ENCODE data around the gene KDM7A. TPM values are rescaled to one million over a fixed set of nuclear protein-coding genes. Genes with fewer than 3 reads are reported as not detected.

KDM7A gene
- polyA plus RNA-seq, 1 experiment: 3.8 TPM

DNA sequence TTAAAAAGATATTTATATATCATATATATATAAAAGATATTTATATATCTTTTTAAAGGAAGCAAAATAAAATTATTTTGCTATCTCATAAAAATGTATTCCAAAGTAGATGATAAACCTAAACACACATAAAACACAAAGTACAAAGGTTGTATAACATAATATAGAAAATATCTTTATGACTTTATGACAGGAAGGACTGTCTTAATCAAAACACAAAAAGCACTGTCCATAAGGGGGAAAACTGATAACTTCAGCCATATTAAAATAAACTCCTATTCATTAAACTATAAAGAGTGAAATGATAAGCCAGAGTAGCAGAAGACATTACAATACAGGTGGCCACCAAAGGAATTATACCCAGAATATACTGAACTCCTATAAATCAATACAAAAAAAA, 34.8 kb downstream of the KDM7A start:
- Histone ChIP-seq H3K27me3 (ENCODE audit: control insufficient read depth, insufficient read depth, low read length) (no peaks in the 10 kb centered on the region), H3K4me3 (ENCODE audit: low read depth, low read length) (no peak overlapping the region), H3K27ac (ENCODE audit: low read depth, low read length) (no peak overlapping the region), H3K9me3 (ENCODE audit: control insufficient read depth, insufficient read depth, low read length) (peaks cover 4% of the 10 kb centered on the region; the same call in 1 of the 2 replicates)
- TF ChIP-seq, protein P1, sequence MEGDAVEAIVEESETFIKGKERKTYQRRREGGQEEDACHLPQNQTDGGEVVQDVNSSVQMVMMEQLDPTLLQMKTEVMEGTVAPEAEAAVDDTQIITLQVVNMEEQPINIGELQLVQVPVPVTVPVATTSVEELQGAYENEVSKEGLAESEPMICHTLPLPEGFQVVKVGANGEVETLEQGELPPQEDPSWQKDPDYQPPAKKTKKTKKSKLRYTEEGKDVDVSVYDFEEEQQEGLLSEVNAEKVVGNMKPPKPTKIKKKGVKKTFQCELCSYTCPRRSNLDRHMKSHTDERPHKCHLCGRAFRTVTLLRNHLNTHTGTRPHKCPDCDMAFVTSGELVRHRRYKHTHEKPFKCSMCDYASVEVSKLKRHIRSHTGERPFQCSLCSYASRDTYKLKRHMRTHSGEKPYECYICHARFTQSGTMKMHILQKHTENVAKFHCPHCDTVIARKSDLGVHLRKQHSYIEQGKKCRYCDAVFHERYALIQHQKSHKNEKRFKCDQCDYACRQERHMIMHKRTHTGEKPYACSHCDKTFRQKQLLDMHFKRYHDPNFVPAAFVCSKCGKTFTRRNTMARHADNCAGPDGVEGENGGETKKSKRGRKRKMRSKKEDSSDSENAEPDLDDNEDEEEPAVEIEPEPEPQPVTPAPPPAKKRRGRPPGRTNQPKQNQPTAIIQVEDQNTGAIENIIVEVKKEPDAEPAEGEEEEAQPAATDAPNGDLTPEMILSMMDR (IDR thresholded peaks at IDR 0.05; ENCODE audit: low read depth, low read length): no peak
- POLR2A ChIA-PET: no interaction called here
- CTCF ChIA-PET: no interaction called here
- no peak for DNase-seq (ENCODE audit: low read depth, low spot score)

DNA sequence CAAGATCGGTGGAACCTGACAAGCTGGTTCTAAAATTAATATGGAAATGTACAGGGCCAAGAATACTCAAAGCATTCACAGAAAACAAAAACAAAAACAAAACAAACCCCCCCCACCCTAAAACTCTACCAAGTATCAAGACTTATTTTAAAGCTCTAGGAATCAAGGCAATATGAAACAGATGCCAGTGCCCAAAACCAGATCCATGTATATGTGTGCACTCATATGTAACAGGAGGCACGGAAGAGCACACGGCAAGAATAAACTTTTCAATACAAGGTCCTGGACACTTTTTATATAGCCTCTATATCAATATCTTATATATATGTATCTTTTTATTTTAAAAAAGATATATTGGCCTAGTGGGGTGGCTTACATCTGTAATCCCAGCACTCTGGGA, 35.5 kb downstream of the KDM7A start:
- CTCF ChIA-PET: interaction anchor here (0.8 kb wide), 1 partner anchor 135 kb away, joined by 3 read pairs; no protein-coding TSS in a partner anchor
- POLR2A ChIA-PET: no interaction called here
- Histone ChIP-seq H3K9me3 (ENCODE audit: control insufficient read depth, insufficient read depth, low read length) (peaks cover 4% of the 10 kb centered on the region; the same call in 1 of the 2 replicates), H3K27ac (ENCODE audit: low read depth, low read length) (no peak overlapping the region), H3K27me3 (ENCODE audit: control insufficient read depth, insufficient read depth, low read length) (no peaks in the 10 kb centered on the region), H3K4me3 (ENCODE audit: low read depth, low read length) (no peak overlapping the region)
- TF ChIP-seq, protein P1 (IDR thresholded peaks at IDR 0.05; ENCODE audit: low read depth, low read length): no peak
- no peak for DNase-seq (ENCODE audit: low read depth, low spot score)

DNA sequence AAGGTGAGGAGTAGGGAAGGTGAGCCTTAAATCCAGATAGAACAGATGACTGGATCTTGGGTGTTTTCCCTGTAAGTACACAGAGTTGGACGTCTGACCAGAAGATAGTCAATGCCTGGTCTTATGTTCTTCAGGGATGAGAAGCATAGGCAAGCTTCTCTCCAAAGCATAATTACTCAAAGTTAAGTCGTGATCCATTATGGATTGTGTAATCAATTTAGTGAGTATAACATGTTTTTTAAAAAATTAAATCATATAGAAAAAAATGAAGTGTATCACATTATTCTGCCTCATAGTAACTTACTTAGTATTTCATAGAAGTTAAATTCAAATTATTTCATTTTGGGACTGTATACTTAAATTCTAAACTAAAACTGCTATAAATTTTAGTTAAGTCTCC, 39.7 kb downstream of the KDM7A start:
- Histone ChIP-seq H3K9me3 (ENCODE audit: control insufficient read depth, insufficient read depth, low read length) (no peaks in the 10 kb centered on the region), H3K27ac (ENCODE audit: low read depth, low read length) (no peak overlapping the region), H3K27me3 (ENCODE audit: control insufficient read depth, insufficient read depth, low read length) (no peaks in the 10 kb centered on the region), H3K4me3 (ENCODE audit: low read depth, low read length) (no peak overlapping the region)
- TF ChIP-seq, protein P1 (IDR thresholded peaks at IDR 0.05; ENCODE audit: low read depth, low read length): no peak
- DNase-seq (ENCODE audit: low read depth, low spot score): no peak
- ChIA-PET CTCF (interaction anchor here (0.8 kb wide), 1 partner anchor 39 kb away, joined by 3 read pairs; no protein-coding TSS in a partner anchor), POLR2A (interaction anchor here (0.7 kb wide), 1 partner anchor 41 kb away, joined by 4 read pairs; no protein-coding TSS in a partner anchor)

DNA sequence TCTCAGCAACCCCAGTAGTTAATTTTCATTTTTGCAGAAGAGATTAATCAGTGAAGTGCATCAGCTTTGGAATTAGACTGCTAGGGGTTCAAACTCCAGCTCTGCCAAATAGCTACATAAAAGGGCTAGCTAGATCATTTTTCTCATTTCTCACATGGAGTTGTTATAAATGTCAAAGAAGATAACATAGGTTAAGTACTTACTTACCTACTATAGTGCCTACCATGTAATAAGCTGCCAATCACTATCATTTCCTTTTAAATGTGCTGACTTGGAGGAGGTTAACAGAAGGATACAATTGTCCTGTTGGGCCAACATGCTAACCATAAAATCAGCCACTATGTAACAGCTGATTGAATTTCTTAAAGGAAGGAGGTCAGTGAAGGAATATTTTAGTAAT, 40.7 kb downstream of the KDM7A start:
- no peaks in the 10 kb centered on the region for H3K9me3 ChIP-seq (ENCODE audit: control insufficient read depth, insufficient read depth, low read length)
- ChIA-PET POLR2A (no interaction called here), CTCF (no interaction called here)
- no peak overlapping the region for H3K4me3 ChIP-seq (ENCODE audit: low read depth, low read length)
- no peaks in the 10 kb centered on the region for H3K27me3 ChIP-seq (ENCODE audit: control insufficient read depth, insufficient read depth, low read length)
- TF ChIP-seq, protein P1 (IDR thresholded peaks at IDR 0.05; ENCODE audit: low read depth, low read length): no peak
- no peak overlapping the region for H3K27ac ChIP-seq (ENCODE audit: low read depth, low read length)
- DNase-seq (ENCODE audit: low read depth, low spot score): no peak

DNA sequence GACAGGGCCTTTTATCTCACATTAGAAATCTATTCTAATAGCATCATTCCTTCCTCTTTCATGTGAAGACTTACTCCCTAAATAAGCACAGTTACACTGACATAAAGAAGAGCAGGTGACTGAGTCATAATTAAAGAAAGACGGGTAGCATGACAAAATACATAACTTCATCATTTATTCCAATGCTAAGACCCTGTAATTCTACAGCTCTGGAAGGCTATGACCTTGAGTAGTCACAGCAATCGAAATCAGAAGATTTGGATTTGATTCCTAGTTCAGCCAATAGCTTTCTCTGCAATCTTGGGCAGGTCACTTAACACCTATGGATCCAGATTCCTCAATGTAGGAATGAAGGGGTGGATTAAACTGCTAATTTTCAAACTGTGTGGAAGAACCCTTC, 42.7 kb downstream of the KDM7A start:
- Histone ChIP-seq H3K4me3 (ENCODE audit: low read depth, low read length) (no peak overlapping the region), H3K9me3 (ENCODE audit: control insufficient read depth, insufficient read depth, low read length) (no peaks in the 10 kb centered on the region), H3K27me3 (ENCODE audit: control insufficient read depth, insufficient read depth, low read length) (no peaks in the 10 kb centered on the region), H3K27ac (ENCODE audit: low read depth, low read length) (no peak overlapping the region)
- TF ChIP-seq, protein P1 (IDR thresholded peaks at IDR 0.05; ENCODE audit: low read depth, low read length): no peak
- CTCF ChIA-PET: interaction anchor here (0.5 kb wide), 1 partner anchor 708 kb away, joined by 3 read pairs; no protein-coding TSS in a partner anchor
- DNase-seq (ENCODE audit: low read depth, low spot score): no peak
- POLR2A ChIA-PET: interaction anchor here (1.0 kb wide), 1 partner anchor 41 kb away, joined by 3 read pairs; no protein-coding TSS in a partner anchor
